Measurements from ENCODE around the gene ZNF185. TPM values are rescaled to one million over a fixed set of nuclear protein-coding genes. Genes with fewer than 3 reads are reported as not detected.

Gene ZNF185
- polyA plus RNA-seq, 1 donor from 2014 or later = 2.0 TPM

GRCh38 chrX:152881289-152881688 lies 16.6 kb upstream of the ZNF185 start:
- peaks cover 11% of the 10 kb centered on the region for H3K27me3 Mint-ChIP-seq
- no peak overlapping the region for H3K4me3 Mint-ChIP-seq
- H3K9me3 Mint-ChIP-seq = peaks cover 0 to 3% (median 0%) of the 10 kb centered on the region in 3 donors
- H3K4me1 Mint-ChIP-seq = peaks cover 0 to 2% (median 0%) of the 10 kb centered on the region in 3 donors
- H3K27ac Mint-ChIP-seq = no peak overlapping the region
- H3K36me3 Mint-ChIP-seq = no peaks in the 10 kb centered on the region

- Mint-ChIP-seq H3K9me3 (peaks cover 0 to 3% (median 1%) of the 10 kb centered on the region in 3 donors), H3K4me3 (no peak overlapping the region), H3K36me3 (no peaks in the 10 kb centered on the region), H3K27me3 (peaks cover 3% of the 10 kb centered on the region), H3K27ac (no peak overlapping the region), H3K4me1 (no peaks in the 10 kb centered on the region)
Observed at GRCh38 chrX:152884171-152884570, 13.7 kb upstream of the ZNF185 start.

GRCh38 chrX:152886716-152887115 lies 11.2 kb upstream of the ZNF185 start:
- H3K27ac Mint-ChIP-seq = no peak overlapping the region
- no peaks in the 10 kb centered on the region for H3K36me3 Mint-ChIP-seq

GRCh38 chrX:152892499-152892898 lies 5.4 kb upstream of the ZNF185 start:
- peaks cover 0 to 5% (median 0%) of the 10 kb centered on the region in 3 donors for H3K4me1 Mint-ChIP-seq
- H3K36me3 Mint-ChIP-seq = no peaks in the 10 kb centered on the region
- no peak overlapping the region for H3K4me3 Mint-ChIP-seq
- peaks cover 0 to 1% (median 0%) of the 10 kb centered on the region in 3 donors for H3K9me3 Mint-ChIP-seq
- peaks cover 13% of the 10 kb centered on the region for H3K27me3 Mint-ChIP-seq
- no peak overlapping the region for H3K27ac Mint-ChIP-seq

More at GRCh38 chrX:152886716-152887115, 11.2 kb upstream of the ZNF185 start:
- Mint-ChIP-seq H3K4me3 (no peak overlapping the region), H3K27me3 (peaks cover 9% of the 10 kb centered on the region), H3K4me1 (no peaks in the 10 kb centered on the region), H3K9me3 (peaks cover 0 to 1% (median 0%) of the 10 kb centered on the region in 3 donors)

GRCh38 chrX:152892999-152893891 lies 4.6 kb upstream of the ZNF185 start:
- no peak overlapping the region for H3K4me3 Mint-ChIP-seq
- peaks cover 13% of the 10 kb centered on the region for H3K27me3 Mint-ChIP-seq
- H3K27ac Mint-ChIP-seq = no peak overlapping the region
- peaks cover 0 to 5% (median 0%) of the 10 kb centered on the region in 3 donors for H3K4me1 Mint-ChIP-seq
- no peaks in the 10 kb centered on the region for H3K36me3 Mint-ChIP-seq
- H3K9me3 Mint-ChIP-seq = peaks cover 0 to 1% (median 0%) of the 10 kb centered on the region in 3 donors

GRCh38 chrX:152893980-152894610 lies 3.8 kb upstream of the ZNF185 start:
- Mint-ChIP-seq H3K9me3 (no peaks in the 10 kb centered on the region), H3K4me3 (no peak overlapping the region), H3K27me3 (peaks cover 17% of the 10 kb centered on the region), H3K27ac (no peak overlapping the region), H3K4me1 (peaks cover 0 to 5% (median 0%) of the 10 kb centered on the region in 3 donors), H3K36me3 (no peaks in the 10 kb centered on the region)

- Mint-ChIP-seq H3K27ac (no peak overlapping the region), H3K4me3 (no peak overlapping the region), H3K9me3 (peaks cover 0 to 2% (median 0%) of the 10 kb centered on the region in 3 donors), H3K4me1 (peaks cover 0 to 5% (median 0%) of the 10 kb centered on the region in 3 donors), H3K36me3 (no peaks in the 10 kb centered on the region), H3K27me3 (peaks cover 17% of the 10 kb centered on the region)
Observed at GRCh38 chrX:152895121-152895520, 2.7 kb upstream of the ZNF185 start.

GRCh38 chrX:152895724-152896420 lies 2.0 kb upstream of the ZNF185 start:
- peak overlapping the region in 1 of 4 donors; percentile 42 for H3K4me3 Mint-ChIP-seq
- H3K36me3 Mint-ChIP-seq = no peaks in the 10 kb centered on the region
- peaks cover 0 to 5% (median 0%) of the 10 kb centered on the region in 3 donors for H3K4me1 Mint-ChIP-seq
- H3K27ac Mint-ChIP-seq = no peak overlapping the region
- peaks cover 11% of the 10 kb centered on the region for H3K27me3 Mint-ChIP-seq
- H3K9me3 Mint-ChIP-seq = peaks cover 0 to 2% (median 0%) of the 10 kb centered on the region in 3 donors

GRCh38 chrX:152896450-152896849 lies 1.4 kb upstream of the ZNF185 start:
- no peaks in the 10 kb centered on the region for H3K36me3 Mint-ChIP-seq
- peaks cover 0 to 5% (median 0%) of the 10 kb centered on the region in 3 donors for H3K4me1 Mint-ChIP-seq
- H3K4me3 Mint-ChIP-seq = no peak overlapping the region
- no peak overlapping the region for H3K27ac Mint-ChIP-seq
- H3K27me3 Mint-ChIP-seq = peaks cover 11% of the 10 kb centered on the region
- H3K9me3 Mint-ChIP-seq = peaks cover 0 to 2% (median 0%) of the 10 kb centered on the region in 3 donors

GRCh38 chrX:152898442-152898841 lies 575 bp downstream of the ZNF185 start:
- no peak overlapping the region for H3K4me3 Mint-ChIP-seq
- peaks cover 0 to 2% (median 0%) of the 10 kb centered on the region in 3 donors for H3K9me3 Mint-ChIP-seq
- H3K36me3 Mint-ChIP-seq = no peaks in the 10 kb centered on the region
- no peak overlapping the region for H3K27ac Mint-ChIP-seq
- H3K4me1 Mint-ChIP-seq = peaks cover 0 to 5% (median 0%) of the 10 kb centered on the region in 3 donors
- H3K27me3 Mint-ChIP-seq = peaks cover 12% of the 10 kb centered on the region

- H3K27me3 Mint-ChIP-seq = peaks cover 12% of the 10 kb centered on the region
- peaks cover 0 to 2% (median 0%) of the 10 kb centered on the region in 3 donors for H3K9me3 Mint-ChIP-seq
Observed at GRCh38 chrX:152899111-152899873, 1.4 kb downstream of the ZNF185 start.

GRCh38 chrX:152899874-152900719 lies 2.2 kb downstream of the ZNF185 start:
- Mint-ChIP-seq H3K27me3 (peaks cover 12% of the 10 kb centered on the region), H3K4me1 (peaks cover 0 to 5% (median 0%) of the 10 kb centered on the region in 3 donors), H3K9me3 (peaks cover 0 to 2% (median 0%) of the 10 kb centered on the region in 3 donors), H3K4me3 (peak overlapping the region in 2 of 4 donors; percentile 3 to 41), H3K27ac (no peak overlapping the region), H3K36me3 (no peaks in the 10 kb centered on the region)

More at GRCh38 chrX:152899111-152899873, 1.4 kb downstream of the ZNF185 start:
- H3K36me3 Mint-ChIP-seq = no peaks in the 10 kb centered on the region
- no peak overlapping the region for H3K27ac Mint-ChIP-seq
- no peak overlapping the region for H3K4me3 Mint-ChIP-seq
- peaks cover 0 to 5% (median 0%) of the 10 kb centered on the region in 3 donors for H3K4me1 Mint-ChIP-seq

GRCh38 chrX:152900937-152901445 lies 3.1 kb downstream of the ZNF185 start:
- Mint-ChIP-seq H3K4me3 (no peak overlapping the region), H3K9me3 (peaks cover 0 to 2% (median 0%) of the 10 kb centered on the region in 3 donors), H3K27me3 (peaks cover 13% of the 10 kb centered on the region), H3K4me1 (peaks cover 0 to 4% (median 0%) of the 10 kb centered on the region in 3 donors), H3K27ac (no peak overlapping the region), H3K36me3 (no peaks in the 10 kb centered on the region)
